RWPE2 (cell line): Measurements from ENCODE around the gene FOSL1.
A peak's percentile ranks its signal among the peaks of the same experiment; 100 is the strongest.

ENCODE experiments used
- ATAC-seq: fragments of 200-7000 bp; cut with Tn5 transposase; 3 replicates; pipeline ENCODE4 v1.9.1; 2021; ENCODE audit warnings: low read depth
- DNase-seq: peaks from one replicate; pipeline ENCODE4 v3.0.0-alpha.2; 2020; ENCODE audit warnings: low spot score
- H3K27ac ChIP-seq: fragments of 450-650 bp; 2 replicates; pipeline ENCODE4 v1.5.1; 2017; ENCODE audit warnings: mild to moderate bottlenecking; ENCODE audit not compliant: poor library complexity, severe bottlenecking
- H3K27me3 ChIP-seq: fragments of 250-450 bp; sonication (Bioruptor Pico); 2 replicates; pipeline ENCODE4 v1.5.1; 2021; ENCODE audit warnings: mild to moderate bottlenecking, moderate library complexity; ENCODE audit not compliant: insufficient read depth, poor library complexity, severe bottlenecking
- H3K36me3 ChIP-seq: fragments of 250-450 bp; sonication (Bioruptor Pico); 2 replicates; pipeline ENCODE4 v1.5.1; 2020; ENCODE audit warnings: low read depth, mild to moderate bottlenecking, moderate library complexity
- H3K4me1 ChIP-seq: fragments of 250-450 bp; sonication (Bioruptor Pico); 2 replicates; pipeline ENCODE4 v1.5.1; 2021; ENCODE audit warnings: mild to moderate bottlenecking, moderate library complexity; ENCODE audit not compliant: insufficient read depth, poor library complexity, severe bottlenecking
- H3K4me3 ChIP-seq: fragments of 250-450 bp; sonication (Bioruptor Pico); 2 replicates; pipeline ENCODE4 v1.5.1; 2021; ENCODE audit warnings: mild to moderate bottlenecking, moderate library complexity; ENCODE audit not compliant: severe bottlenecking
- H3K9me3 ChIP-seq: fragments of 250-450 bp; sonication (Bioruptor Pico); 2 replicates; pipeline ENCODE4 v1.5.1; 2021; ENCODE audit warnings: mild to moderate bottlenecking, moderate library complexity; ENCODE audit not compliant: severe bottlenecking
- CTCF ChIP-seq: fragments of 450-650 bp; IDR thresholded peaks from one replicate; pipeline ENCODE4 v1.5.1; 2017; ENCODE audit warnings: mild to moderate bottlenecking, moderate library complexity; ENCODE audit not compliant: poor library complexity, severe bottlenecking

FOSL1 gene

DNA sequence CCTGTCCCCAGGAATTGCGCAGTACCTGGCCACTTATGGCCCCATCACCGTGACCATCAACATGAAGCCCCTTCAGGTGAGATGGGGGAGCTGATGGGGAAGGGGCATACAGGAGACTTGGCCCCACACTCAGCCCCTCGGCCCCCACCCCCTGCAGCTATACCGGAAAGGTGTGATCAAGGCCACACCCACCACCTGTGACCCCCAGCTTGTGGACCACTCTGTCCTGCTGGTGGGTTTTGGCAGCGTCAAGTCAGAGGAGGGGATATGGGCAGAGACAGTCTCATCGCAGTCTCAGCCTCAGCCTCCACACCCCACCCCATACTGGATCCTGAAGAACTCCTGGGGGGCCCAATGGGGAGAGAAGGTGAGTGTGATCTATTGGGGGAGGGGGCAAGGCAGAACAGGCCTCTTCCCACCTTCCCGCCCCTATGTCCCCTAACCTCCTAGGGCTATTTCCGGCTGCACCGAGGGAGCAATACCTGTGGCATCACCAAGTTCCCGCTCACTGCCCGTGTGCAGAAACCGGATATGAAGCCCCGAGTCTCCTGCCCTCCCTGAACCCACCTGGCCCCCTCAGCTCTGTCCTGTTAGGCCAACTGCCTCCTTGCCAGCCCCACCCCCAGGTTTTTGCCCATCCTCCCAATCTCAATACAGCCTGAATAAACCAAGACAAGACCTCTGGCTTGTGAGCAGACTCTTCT lies 17.0 kb downstream of the FOSL1 start:
- peaks cover 38% of the 10 kb centered on the region for H3K36me3 ChIP-seq

DNA sequence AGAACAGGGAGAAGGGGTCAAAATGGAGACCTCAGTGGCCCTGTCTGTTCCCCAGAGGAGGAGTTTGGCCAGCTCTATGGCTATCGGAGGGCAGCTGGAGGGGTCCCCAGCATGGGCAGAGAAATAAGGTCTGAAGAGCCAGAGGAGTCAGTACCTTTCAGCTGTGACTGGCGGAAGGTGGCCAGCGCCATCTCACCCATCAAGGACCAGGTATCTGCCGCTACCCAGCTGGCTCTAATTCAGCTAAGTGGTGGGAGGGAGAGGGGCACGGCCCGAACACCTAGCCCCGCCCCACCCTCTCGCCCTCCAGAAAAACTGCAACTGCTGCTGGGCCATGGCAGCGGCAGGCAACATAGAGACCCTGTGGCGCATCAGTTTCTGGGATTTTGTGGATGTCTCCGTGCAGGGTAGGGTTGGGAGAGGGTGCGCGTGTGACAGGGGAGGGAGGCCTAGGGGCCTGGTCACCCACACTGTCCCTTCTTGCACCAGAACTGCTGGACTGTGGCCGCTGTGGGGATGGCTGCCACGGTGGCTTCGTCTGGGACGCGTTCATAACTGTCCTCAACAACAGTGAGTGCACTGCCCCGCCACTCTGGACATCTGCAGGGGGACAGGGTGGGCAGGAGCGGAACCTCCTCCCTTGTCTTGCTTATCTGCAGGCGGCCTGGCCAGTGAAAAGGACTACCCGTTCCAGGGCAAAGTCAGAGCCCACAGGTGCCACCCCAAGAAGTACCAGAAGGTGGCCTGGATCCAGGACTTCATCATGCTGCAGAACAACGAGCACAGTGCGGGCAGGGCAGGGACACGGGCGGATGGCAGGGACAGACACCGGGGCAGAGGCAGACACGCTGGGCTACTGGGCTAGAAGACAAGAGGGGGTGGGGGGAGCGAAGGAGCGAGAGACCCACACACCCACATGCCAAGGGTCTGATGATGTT lies 17.8 kb downstream of the FOSL1 start:
- Histone ChIP-seq H3K9me3 (no peaks in the 10 kb centered on the region), H3K36me3 (peaks cover 38% of the 10 kb centered on the region), H3K4me1 (no peaks in the 10 kb centered on the region), H3K4me3 (no peak overlapping the region), H3K27me3 (no peaks in the 10 kb centered on the region), H3K27ac (no peak overlapping the region)
- DNase-seq (peak; percentile 58), ATAC-seq (no peak)
- TF ChIP-seq CTCF = no peak

More for the DNA sequence above, 17.0 kb downstream of the FOSL1 start:
- DNase-seq (no peak), ATAC-seq (no peak)
- no peaks in the 10 kb centered on the region for H3K9me3 ChIP-seq
- no peak overlapping the region for H3K4me3 ChIP-seq
- H3K4me1 ChIP-seq = no peaks in the 10 kb centered on the region
- no peaks in the 10 kb centered on the region for H3K27me3 ChIP-seq
- H3K27ac ChIP-seq = no peak overlapping the region
- TF ChIP-seq CTCF = no peak

DNA sequence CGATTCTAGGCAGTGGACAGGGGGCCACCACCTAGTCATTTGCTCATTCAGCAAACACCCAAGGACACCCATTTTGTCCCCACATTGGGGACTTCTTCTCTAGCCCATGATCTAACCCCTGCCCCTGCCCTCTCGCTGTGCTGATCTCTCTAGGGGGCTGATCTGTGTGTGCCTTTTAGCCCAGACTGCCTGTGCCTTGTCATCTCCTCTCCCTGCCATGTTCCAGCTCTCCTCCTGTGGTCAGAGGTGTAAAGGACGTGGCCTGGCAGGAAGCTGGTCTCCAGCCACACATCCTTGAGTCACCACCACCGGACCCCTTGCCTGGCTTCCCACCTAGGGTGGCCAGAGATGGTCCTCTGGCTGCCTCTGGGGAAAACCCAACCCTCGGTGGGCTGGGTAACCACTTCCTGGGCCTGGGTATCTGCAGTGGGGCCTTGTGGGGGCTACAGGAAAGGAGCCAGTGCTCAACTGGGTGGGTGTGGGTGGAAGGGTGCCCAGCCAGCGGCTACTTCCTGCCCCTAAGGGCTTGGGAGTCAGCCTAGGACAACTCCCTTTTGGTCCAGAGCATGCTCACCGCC lies 19.3 kb downstream of the FOSL1 start:
- Histone ChIP-seq H3K4me3 (no peak overlapping the region), H3K27ac (peak overlapping the region; percentile 1), H3K9me3 (no peaks in the 10 kb centered on the region), H3K27me3 (no peaks in the 10 kb centered on the region), H3K36me3 (peaks cover 28% of the 10 kb centered on the region), H3K4me1 (no peaks in the 10 kb centered on the region)
- no peak for TF ChIP-seq CTCF
- ATAC-seq (no peak), DNase-seq (peak; percentile 52)

DNA sequence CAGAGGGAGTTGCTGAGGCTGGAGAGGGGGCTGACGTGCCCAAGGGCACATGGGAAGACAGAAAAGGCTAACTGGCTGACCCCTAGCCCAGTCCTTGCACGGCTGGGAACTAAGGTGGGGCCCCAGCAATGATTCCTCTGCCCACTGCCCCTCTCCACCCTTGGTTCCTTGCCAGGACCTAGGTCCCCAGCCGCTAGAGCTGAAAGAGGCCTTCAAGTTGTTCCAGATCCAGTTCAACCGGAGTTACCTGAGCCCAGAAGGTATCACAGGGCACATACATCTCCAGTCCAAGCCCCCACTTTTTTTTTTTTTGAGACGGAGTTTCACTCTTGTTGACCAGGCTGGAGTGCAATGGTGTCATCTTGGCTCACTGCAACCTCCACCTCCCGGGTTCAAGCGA lies 20.2 kb downstream of the FOSL1 start:
- DNase-seq (no peak), ATAC-seq (no peak)
- no peaks in the 10 kb centered on the region for H3K9me3 ChIP-seq
- H3K36me3 ChIP-seq = peaks cover 21% of the 10 kb centered on the region
- no peaks in the 10 kb centered on the region for H3K27me3 ChIP-seq
- H3K4me3 ChIP-seq = no peak overlapping the region
- no peak overlapping the region for H3K27ac ChIP-seq
- TF ChIP-seq CTCF = no peak
- H3K4me1 ChIP-seq = no peaks in the 10 kb centered on the region
